WTC11 (cell line): ENCODE data around the gene SLC49A3. TPM values are rescaled to one million over a fixed set of nuclear protein-coding genes. Genes with fewer than 3 reads are reported as not detected.

Source experiments
- ATAC-seq: fragments of 200-7000 bp; cut with Tn5 transposase; 2 replicates; pipeline ENCODE4 v1.10.0; 2021; ENCODE audit warnings: mild to moderate bottlenecking, moderate library complexity
- CTCF ChIA-PET: fragments of 300-600 bp; sonication (Branson Sonifier 250); formaldehyde crosslinking; loops from one replicate; lab custom pipeline; 2021; ENCODE audit warnings: antibody characterized with exemption; lab: Charles Lee
- POLR2A ChIA-PET: fragments of 350-600 bp; sonication (Branson Sonifier 250); formaldehyde crosslinking; loops from one replicate; lab custom pipeline; 2021; ENCODE audit warnings: antibody characterized with exemption; lab: Charles Lee
- DNase-seq: peaks from one replicate; pipeline ENCODE4 v3.0.0; 2021; ENCODE audit warnings: low spot score
- H3K27ac Mint-ChIP-seq: 2 replicates; pipeline ENCODE4 v1.8.0; 2021; ENCODE audit warnings: mixed read lengths
- H3K27me3 Mint-ChIP-seq: 2 replicates; pipeline ENCODE4 v1.8.0; 2021; ENCODE audit warnings: low read depth, mild to moderate bottlenecking, moderate library complexity, mixed read lengths
- H3K36me3 Mint-ChIP-seq: 2 replicates; pipeline ENCODE4 v1.8.0; 2021; ENCODE audit warnings: mixed read lengths
- H3K4me1 Mint-ChIP-seq: 2 replicates; pipeline ENCODE4 v1.8.0; 2022; ENCODE audit warnings: mixed read lengths
- H3K4me3 Mint-ChIP-seq: 2 replicates; pipeline ENCODE4 v1.8.0; 2021; ENCODE audit warnings: mild to moderate bottlenecking, moderate library complexity, mixed read lengths
- H3K9me3 Mint-ChIP-seq: 2 replicates; pipeline ENCODE4 v1.8.0; 2021; ENCODE audit warnings: mixed read lengths
- AFF4 ChIP-seq: sonication (generic); formaldehyde crosslinking; IDR thresholded peaks from 2 replicates; pipeline ENCODE4 v1.8.1; 2023; ENCODE audit warnings: mild to moderate bottlenecking, missing genetic modification reagents, borderline replicate concordance
- ATF3 ChIP-seq: sonication (generic); formaldehyde crosslinking; conservative IDR thresholded peaks from 2 replicates; pipeline ENCODE4 v1.8.1; 2022; ENCODE audit warnings: mild to moderate bottlenecking, missing genetic modification reagents
- CREM ChIP-seq: sonication (generic); formaldehyde crosslinking; IDR thresholded peaks from 2 replicates; pipeline ENCODE4 v1.8.1; 2022; ENCODE audit warnings: mild to moderate bottlenecking, missing genetic modification reagents, moderate library complexity
- EMX1 ChIP-seq: fragments of 250-450 bp; sonication (Bioruptor Pico); IDR thresholded peaks from 2 replicates; pipeline ENCODE4 v1.8.0; 2021; ENCODE audit warnings: mild to moderate bottlenecking
- ETV6 ChIP-seq: sonication (generic); formaldehyde crosslinking; IDR thresholded peaks from 2 replicates; pipeline ENCODE4 v1.8.1; 2022; ENCODE audit warnings: mild to moderate bottlenecking, missing genetic modification reagents
- MYBL2 ChIP-seq: sonication (generic); formaldehyde crosslinking; IDR thresholded peaks from 2 replicates; pipeline ENCODE4 v1.8.1; 2023; ENCODE audit warnings: mild to moderate bottlenecking, moderate library complexity, missing genetic modification reagents
- NFATC4 ChIP-seq: fragments of 250-450 bp; sonication (Bioruptor Pico); IDR thresholded peaks from 2 replicates; pipeline ENCODE4 v1.9.0; 2021; ENCODE audit warnings: mild to moderate bottlenecking
- NFE2L1 ChIP-seq: sonication (generic); formaldehyde crosslinking; IDR thresholded peaks from 2 replicates; pipeline ENCODE4 v1.8.1; 2023; ENCODE audit warnings: missing genetic modification reagents
- NR1H2 ChIP-seq: sonication (generic); formaldehyde crosslinking; IDR thresholded peaks from 2 replicates; pipeline ENCODE4 v1.9.0; 2021; ENCODE audit warnings: mild to moderate bottlenecking, moderate library complexity, missing genetic modification reagents
- OVOL2 ChIP-seq: fragments of 250-450 bp; sonication (Bioruptor Pico); IDR thresholded peaks from 2 replicates; pipeline ENCODE4 v1.9.0; 2021; ENCODE audit warnings: mild to moderate bottlenecking, borderline replicate concordance
- RORB ChIP-seq: fragments of 250-450 bp; sonication (Bioruptor Pico); IDR thresholded peaks from 2 replicates; pipeline ENCODE4 v1.9.0; 2021; ENCODE audit warnings: mild to moderate bottlenecking
- SOX15 ChIP-seq: fragments of 250-450 bp; sonication (Bioruptor Pico); IDR thresholded peaks from 2 replicates; pipeline ENCODE4 v1.9.0; 2021; ENCODE audit warnings: mild to moderate bottlenecking
- TCF7 ChIP-seq: sonication (generic); formaldehyde crosslinking; IDR thresholded peaks from 2 replicates; pipeline ENCODE4 v1.8.0; 2022; ENCODE audit warnings: mild to moderate bottlenecking, low read depth, missing genetic modification reagents, moderate library complexity
- TEAD4 ChIP-seq: sonication (generic); formaldehyde crosslinking; IDR thresholded peaks from 2 replicates; pipeline ENCODE4 v1.8.0; 2022; ENCODE audit warnings: mild to moderate bottlenecking, missing genetic modification reagents
- USF1 ChIP-seq: sonication (generic); formaldehyde crosslinking; IDR thresholded peaks from 2 replicates; pipeline ENCODE4 v1.8.0; 2022; ENCODE audit warnings: mild to moderate bottlenecking, missing genetic modification reagents
- ZNF138 ChIP-seq: sonication (generic); formaldehyde crosslinking; conservative IDR thresholded peaks from 2 replicates; pipeline ENCODE4 v1.8.1; 2022; ENCODE audit warnings: mild to moderate bottlenecking, moderate library complexity, missing genetic modification reagents
- ZNF232 ChIP-seq: sonication (generic); formaldehyde crosslinking; IDR thresholded peaks from 2 replicates; pipeline ENCODE4 v1.8.0; 2022; ENCODE audit warnings: mild to moderate bottlenecking, missing genetic modification reagents
- ZNF281 ChIP-seq: sonication (generic); formaldehyde crosslinking; IDR thresholded peaks from 2 replicates; pipeline ENCODE4 v1.8.0; 2023; ENCODE audit warnings: mild to moderate bottlenecking, missing genetic modification reagents
- total RNA-seq: library from RNA; stranded (reverse); gene quantifications from 3 replicates; pipeline ENCODE4 v1.2.3, GENCODE V29; 2021
- TF ChIP-seq, protein P1 (sequence below): fragments of 250-450 bp; sonication (Bioruptor Pico); IDR thresholded peaks from 2 replicates; pipeline ENCODE4 v1.9.0; 2021; ENCODE audit warnings: mild to moderate bottlenecking
- TF ChIP-seq, protein P2 (sequence below): sonication (generic); formaldehyde crosslinking; conservative IDR thresholded peaks from 2 replicates; pipeline ENCODE4 v1.8.1; 2023; ENCODE audit warnings: mild to moderate bottlenecking, low read depth, missing genetic modification reagents, moderate library complexity

The SLC49A3 gene
- total RNA-seq, 1 experiment from 2014 or later: 5.8 TPM

DNA sequence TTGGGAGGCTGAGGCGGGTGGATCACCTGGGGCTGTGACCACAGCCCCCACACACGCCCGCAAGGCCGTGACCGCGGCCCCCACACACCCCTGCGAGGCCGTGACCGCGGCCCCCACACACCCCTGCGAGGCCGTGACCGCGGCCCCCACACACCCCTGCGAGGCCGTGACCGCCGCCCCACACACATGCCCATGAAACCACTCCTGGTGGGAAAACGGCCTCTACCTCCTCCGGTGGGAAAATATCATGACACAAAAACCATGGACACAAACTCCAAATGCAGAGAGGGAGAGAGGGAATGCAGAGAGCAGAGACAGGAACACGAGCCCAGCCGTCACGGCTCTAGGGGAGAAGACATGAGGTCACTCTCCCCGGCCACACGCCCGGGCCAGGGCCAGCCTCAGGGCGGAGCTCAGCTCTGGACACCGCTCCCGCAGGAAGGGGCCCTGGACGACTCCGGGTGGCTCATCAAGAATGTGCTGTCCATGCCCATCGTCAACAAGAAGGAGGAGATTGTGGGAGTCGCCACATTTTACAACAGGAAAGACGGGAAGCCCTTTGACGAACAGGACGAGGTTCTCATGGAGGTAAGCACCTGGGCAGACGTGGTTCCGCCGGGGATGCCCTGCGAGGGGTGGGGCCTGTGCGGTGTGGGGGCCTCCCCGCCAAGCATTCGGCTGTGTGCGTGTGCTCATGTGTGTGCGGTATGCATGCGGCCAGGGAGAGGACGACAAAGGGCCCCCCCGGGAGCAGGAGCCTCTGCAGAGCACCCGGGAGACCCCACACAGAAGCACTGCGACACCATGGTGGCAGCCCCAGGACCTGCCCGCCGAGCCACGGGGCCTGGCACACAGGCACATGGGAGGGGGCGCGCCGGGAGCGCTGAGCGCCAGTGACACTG is 32.3 kb downstream of the SLC49A3 start:
- Mint-ChIP-seq H3K27me3 (peaks cover 3% of the 10 kb centered on the region; the same call in 1 of the 2 replicates), H3K9me3 (peaks cover 9% of the 10 kb centered on the region; the same call in 1 of the 2 replicates), H3K27ac (no peak overlapping the region), H3K4me1 (no peaks in the 10 kb centered on the region), H3K4me3 (no peak overlapping the region), H3K36me3 (peaks cover 4% of the 10 kb centered on the region)
- ChIA-PET POLR2A (no interaction called here), CTCF (interaction anchor here (1.4 kb wide), 1 partner anchor 28 kb away, joined by 3 read pairs; no protein-coding TSS in a partner anchor)
- TF ChIP-seq OVOL2 (no peak), NR1H2 (no peak), USF1 (CRISPR knock-in tag) (no peak), ETV6 (CRISPR knock-in tag) (no peak), CREM (no peak), ZNF281 (CRISPR knock-in tag) (no peak)
- no peak for ATAC-seq
- DNase-seq: no peak

DNA sequence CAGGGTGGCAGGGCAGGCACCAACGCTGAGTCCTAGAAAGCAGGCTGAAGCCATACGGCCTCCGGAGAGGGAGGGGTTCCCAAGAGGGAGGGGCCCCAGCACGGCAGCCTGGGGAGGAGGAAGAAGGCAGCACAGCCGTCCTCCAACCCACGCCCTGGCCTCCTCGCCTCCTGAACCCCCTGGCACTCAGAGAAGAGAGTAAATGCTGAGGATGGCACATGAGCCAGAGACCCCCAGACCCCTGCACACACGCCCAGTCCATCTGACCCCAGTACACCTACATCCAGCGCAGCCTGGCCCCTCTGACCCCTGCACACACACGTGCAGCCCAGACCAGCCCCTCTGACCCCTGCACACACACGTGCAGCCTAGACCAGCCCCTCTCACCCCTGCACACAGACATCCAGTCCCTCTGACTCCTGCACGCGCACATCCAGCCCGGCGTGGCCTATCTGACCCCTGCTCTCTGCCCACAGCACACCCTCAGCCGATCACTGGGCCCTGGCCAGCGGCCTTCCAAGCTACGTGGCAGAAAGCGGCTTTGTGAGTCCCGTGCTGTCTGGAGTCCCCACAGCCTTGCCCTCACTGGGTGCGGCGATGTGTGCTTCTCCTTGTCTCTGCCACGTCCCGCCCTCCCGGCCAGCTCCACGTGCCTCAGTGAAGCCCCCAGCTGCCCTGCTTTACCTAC is 33.3 kb downstream of the SLC49A3 start:
- H3K27ac Mint-ChIP-seq: no peak overlapping the region
- peaks cover 3% of the 10 kb centered on the region; the same call in 1 of the 2 replicates for H3K27me3 Mint-ChIP-seq
- POLR2A ChIA-PET: no interaction called here
- no peaks in the 10 kb centered on the region for H3K4me1 Mint-ChIP-seq
- CTCF ChIA-PET: interaction anchor here (1.4 kb wide), 1 partner anchor 29 kb away, joined by 3 read pairs; no protein-coding TSS in a partner anchor
- ATAC-seq (no peak), DNase-seq (no peak)
- peaks cover 4% of the 10 kb centered on the region for H3K36me3 Mint-ChIP-seq
- H3K9me3 Mint-ChIP-seq: peaks cover 9% of the 10 kb centered on the region; the same call in 1 of the 2 replicates
- H3K4me3 Mint-ChIP-seq: no peak overlapping the region
- no peak for TF ChIP-seq ATF3 (CRISPR knock-in tag)
- no peak for TF ChIP-seq EMX1 (CRISPR knock-in tag)
- TF ChIP-seq NFE2L1 (CRISPR knock-in tag): no peak
- TF ChIP-seq SOX15: no peak
- TF ChIP-seq TCF7 (CRISPR knock-in tag): no peak
- TF ChIP-seq RORB (CRISPR knock-in tag): no peak
- TF ChIP-seq, protein P1, sequence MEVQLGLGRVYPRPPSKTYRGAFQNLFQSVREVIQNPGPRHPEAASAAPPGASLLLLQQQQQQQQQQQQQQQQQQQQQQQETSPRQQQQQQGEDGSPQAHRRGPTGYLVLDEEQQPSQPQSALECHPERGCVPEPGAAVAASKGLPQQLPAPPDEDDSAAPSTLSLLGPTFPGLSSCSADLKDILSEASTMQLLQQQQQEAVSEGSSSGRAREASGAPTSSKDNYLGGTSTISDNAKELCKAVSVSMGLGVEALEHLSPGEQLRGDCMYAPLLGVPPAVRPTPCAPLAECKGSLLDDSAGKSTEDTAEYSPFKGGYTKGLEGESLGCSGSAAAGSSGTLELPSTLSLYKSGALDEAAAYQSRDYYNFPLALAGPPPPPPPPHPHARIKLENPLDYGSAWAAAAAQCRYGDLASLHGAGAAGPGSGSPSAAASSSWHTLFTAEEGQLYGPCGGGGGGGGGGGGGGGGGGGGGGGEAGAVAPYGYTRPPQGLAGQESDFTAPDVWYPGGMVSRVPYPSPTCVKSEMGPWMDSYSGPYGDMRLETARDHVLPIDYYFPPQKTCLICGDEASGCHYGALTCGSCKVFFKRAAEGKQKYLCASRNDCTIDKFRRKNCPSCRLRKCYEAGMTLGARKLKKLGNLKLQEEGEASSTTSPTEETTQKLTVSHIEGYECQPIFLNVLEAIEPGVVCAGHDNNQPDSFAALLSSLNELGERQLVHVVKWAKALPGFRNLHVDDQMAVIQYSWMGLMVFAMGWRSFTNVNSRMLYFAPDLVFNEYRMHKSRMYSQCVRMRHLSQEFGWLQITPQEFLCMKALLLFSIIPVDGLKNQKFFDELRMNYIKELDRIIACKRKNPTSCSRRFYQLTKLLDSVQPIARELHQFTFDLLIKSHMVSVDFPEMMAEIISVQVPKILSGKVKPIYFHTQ (CRISPR knock-in tag): no peak
- no peak for TF ChIP-seq AFF4 (CRISPR knock-in tag)
- TF ChIP-seq TEAD4 (CRISPR knock-in tag): no peak
- TF ChIP-seq ZNF138 (CRISPR knock-in tag): no peak
- no peak for TF ChIP-seq ZNF232 (CRISPR knock-in tag)
- TF ChIP-seq NFATC4 (CRISPR knock-in tag): no peak
- TF ChIP-seq MYBL2 (CRISPR knock-in tag): no peak
- TF ChIP-seq, protein P2, sequence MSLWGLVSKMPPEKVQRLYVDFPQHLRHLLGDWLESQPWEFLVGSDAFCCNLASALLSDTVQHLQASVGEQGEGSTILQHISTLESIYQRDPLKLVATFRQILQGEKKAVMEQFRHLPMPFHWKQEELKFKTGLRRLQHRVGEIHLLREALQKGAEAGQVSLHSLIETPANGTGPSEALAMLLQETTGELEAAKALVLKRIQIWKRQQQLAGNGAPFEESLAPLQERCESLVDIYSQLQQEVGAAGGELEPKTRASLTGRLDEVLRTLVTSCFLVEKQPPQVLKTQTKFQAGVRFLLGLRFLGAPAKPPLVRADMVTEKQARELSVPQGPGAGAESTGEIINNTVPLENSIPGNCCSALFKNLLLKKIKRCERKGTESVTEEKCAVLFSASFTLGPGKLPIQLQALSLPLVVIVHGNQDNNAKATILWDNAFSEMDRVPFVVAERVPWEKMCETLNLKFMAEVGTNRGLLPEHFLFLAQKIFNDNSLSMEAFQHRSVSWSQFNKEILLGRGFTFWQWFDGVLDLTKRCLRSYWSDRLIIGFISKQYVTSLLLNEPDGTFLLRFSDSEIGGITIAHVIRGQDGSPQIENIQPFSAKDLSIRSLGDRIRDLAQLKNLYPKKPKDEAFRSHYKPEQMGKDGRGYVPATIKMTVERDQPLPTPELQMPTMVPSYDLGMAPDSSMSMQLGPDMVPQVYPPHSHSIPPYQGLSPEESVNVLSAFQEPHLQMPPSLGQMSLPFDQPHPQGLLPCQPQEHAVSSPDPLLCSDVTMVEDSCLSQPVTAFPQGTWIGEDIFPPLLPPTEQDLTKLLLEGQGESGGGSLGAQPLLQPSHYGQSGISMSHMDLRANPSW: no peak
